Adrenal gland (tissue), 5 donors: Measurements from ENCODE around the gene DPP8.

Source experiments
- CTCF ChIP-seq, 6 experiments: fragments of 450-650 bp in 4 of 6; fragments of 200-600 bp in 2 of 6; sonication (generic) in 1 of 6; IDR thresholded peaks; 1 replicate in 5 of 6; 2 replicates in 1 of 6; pipeline versions ENCODE4 v1.5.1 to v1.8.0; 2016 to 2021; ENCODE audit warnings: antibody characterized with exemption in 6 of 6, mild to moderate bottlenecking in 2 of 6, moderate library complexity in 1 of 6
- POLR2A ChIP-seq, 2 donors: fragments of 450-650 bp; IDR thresholded peaks; one replicate each; pipeline ENCODE4 v1.6.1; 2017; ENCODE audit warnings: antibody characterized with exemption in 2 of 2, mild to moderate bottlenecking in 2 of 2, moderate library complexity in 1 of 2
- donor health status: DM: no; HTN: no; CAD: no.

- TF ChIP-seq CTCF (IDR thresholded peaks at IDR 0.05): no peak
- no peak for TF ChIP-seq POLR2A (IDR thresholded peaks at IDR 0.05)
These were observed 32.6 kb downstream of the DPP8 start for GRCh38 chr15:65484876-65485275.
